D721Med (cell line): ENCODE measurements around the gene ITGA3.

Experiments
- DNase-seq: peaks from one replicate; pipeline ENCODE4 v3.0.0; 2011; ENCODE audit warnings: low spot score; ENCODE audit not compliant: insufficient read length
- FAIRE-seq: peaks from 2 replicates; lab custom pipeline; 2011; peaks lifted over from hg19 to GRCh38; lab: Jason Lieb, UNC
- TF ChIP-seq, protein P1 (sequence below): IDR thresholded peaks from 2 replicates; pipeline ENCODE4 v1.5.1; 2012; ENCODE audit warnings: mild to moderate bottlenecking, control low read depth; ENCODE audit not compliant: insufficient read depth; ENCODE audit errors: missing control alignments

Gene ITGA3

DNA sequence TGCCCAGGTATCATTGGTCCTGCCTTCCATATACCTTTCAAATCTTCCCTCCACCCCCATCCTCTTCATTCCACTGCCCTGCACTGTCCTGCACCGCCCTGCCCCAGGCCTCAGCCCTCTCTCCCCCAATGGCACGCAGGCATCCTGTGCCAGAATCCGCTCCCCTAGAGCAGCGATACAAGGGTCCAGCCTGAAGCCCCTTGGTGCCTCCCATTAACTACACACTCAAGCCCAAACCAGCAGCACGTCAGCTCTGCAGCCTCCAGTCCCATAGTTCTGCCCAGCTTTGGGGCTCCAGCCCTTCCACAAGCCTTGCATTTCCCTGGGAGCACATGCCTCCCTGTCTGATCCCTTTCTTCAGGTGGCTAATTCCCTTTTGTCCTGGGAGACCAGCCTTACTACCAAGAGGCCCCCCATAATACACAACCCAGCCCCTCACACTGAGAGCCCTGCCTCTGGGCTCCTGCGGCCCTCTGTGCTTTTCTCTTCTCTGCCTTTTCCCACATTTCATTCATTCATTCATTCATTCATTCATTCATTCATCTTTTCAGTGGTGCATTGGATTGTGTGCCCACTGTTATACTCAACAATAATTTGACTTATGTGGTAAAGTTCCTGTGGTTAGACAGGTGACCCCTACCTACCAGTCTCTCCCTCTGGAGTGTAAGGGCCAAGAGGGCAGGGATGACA, 34.1 kb upstream of the ITGA3 start:
- TF ChIP-seq, protein P1, sequence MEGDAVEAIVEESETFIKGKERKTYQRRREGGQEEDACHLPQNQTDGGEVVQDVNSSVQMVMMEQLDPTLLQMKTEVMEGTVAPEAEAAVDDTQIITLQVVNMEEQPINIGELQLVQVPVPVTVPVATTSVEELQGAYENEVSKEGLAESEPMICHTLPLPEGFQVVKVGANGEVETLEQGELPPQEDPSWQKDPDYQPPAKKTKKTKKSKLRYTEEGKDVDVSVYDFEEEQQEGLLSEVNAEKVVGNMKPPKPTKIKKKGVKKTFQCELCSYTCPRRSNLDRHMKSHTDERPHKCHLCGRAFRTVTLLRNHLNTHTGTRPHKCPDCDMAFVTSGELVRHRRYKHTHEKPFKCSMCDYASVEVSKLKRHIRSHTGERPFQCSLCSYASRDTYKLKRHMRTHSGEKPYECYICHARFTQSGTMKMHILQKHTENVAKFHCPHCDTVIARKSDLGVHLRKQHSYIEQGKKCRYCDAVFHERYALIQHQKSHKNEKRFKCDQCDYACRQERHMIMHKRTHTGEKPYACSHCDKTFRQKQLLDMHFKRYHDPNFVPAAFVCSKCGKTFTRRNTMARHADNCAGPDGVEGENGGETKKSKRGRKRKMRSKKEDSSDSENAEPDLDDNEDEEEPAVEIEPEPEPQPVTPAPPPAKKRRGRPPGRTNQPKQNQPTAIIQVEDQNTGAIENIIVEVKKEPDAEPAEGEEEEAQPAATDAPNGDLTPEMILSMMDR = no peak
- no peak for FAIRE-seq
- DNase-seq = no peak

DNA sequence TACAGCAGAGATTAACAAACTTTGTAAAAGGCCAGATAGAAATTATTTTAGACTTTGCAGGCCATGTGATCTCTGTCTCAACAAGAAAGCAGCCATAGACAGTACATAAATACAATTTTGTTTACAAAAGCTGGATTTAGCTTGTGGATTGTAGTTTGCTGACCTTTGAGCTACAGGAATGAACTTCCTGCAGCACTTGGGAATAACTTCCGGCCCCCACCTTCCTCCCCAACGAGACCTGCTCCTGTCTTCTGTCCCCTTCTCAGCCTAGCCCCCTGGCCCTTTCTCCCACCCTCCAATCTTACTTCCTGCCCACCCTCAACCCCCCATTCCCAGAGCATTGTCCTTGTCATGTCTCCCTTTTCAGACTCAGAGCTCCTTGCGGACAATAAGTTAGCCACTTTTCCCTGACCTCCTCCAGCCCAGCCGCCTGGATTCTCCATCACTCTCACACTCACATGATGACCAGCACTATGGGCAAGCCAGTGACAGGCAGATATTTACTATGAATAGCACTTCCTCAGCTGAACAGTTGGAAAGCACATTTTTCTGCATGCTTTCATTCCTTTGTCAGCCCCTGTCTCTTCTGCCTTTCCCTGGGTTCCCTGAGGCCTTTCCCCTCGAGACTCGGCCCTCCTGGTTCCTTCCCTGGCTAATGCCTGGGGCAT, 33.3 kb upstream of the ITGA3 start:
- TF ChIP-seq, protein P1 = no peak
- FAIRE-seq (no peak), DNase-seq (no peak)

DNA sequence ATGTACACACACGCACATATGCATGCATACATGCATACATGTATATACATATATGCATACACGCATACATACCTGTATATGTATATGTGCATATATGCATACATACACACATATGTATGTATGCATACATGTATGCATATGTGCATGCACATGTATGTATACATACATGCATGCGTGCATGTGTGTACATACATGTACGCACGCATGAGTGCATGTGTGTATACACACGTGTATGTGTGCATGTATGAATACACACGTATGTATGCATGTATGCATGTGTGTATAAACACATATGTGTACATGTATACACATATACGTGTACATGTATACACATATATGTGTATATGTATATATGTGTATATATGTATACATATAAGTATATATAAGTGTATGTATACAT, 32.4 kb upstream of the ITGA3 start:
- TF ChIP-seq, protein P1 = no peak
- no peak for FAIRE-seq
- no peak for DNase-seq

DNA sequence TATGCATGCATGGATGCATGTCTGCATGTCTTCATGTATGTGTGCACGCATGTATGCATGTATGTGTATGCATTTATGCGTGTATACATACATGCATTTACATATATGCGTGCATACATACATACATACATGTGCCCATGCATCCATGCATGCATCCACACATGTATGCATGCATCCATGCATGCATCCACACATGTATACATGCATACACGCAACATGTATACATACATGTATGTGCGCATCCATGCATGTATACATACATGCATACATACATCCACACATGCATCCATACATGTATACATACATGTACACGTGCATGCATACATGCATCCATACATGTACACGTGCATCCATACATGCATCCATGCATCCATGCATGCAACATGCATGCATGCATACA, 31.1 kb upstream of the ITGA3 start:
- FAIRE-seq (no peak), DNase-seq (no peak)
- TF ChIP-seq, protein P1 = no peak

DNA sequence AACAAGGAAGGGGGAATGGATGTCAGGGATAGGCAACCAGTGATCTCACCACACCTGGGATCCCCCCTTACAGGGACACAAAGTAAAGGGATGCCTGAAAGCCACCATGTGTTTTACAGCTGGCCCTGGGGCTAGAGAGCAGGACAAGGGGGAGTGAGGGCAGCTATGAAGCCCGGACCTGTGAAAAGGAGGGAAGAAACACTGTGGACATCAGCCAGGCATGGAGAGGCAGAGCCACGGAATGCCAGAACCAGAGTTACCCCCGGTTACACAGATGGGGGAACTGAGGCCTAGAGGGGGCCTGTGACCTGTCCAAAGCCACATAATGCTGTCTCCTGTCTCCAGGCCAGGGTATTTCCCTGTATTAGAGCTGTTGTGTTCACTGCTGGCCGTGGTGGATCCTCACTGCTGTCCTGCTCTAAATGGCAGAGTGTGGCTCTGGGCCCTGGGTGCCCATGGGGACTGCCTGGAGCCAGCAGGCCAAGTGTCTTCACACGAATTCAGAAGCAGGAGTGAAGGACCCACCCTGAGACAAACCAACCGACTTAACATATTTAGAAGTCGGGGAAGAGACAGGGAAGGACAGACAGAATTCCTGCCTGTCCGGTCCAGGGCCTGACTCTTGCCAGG, 29.7 kb upstream of the ITGA3 start:
- no peak for FAIRE-seq
- no peak for DNase-seq
- TF ChIP-seq, protein P1 = no peak

DNA sequence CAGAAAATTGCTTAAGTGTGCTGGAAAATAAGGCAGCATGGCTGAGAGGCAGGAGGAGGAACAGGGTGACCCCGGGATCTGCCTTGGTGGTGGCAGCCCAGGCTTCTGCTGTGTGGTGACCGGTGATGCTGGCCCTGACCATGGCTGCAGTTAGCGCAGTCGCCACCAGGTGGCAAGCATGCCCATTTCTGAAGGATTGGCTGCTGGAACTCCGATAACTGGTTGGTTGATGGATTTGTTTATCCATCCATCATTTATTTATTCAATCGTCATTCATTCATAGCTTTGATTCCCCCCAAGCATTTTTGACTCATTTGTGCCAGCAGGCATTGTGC, 29.1 kb upstream of the ITGA3 start:
- TF ChIP-seq, protein P1 = peak; percentile 98
- DNase-seq (peak; percentile 74), FAIRE-seq (no peak)
